K562 (cell line): ENCODE data around the gene DVL2. TPM values are rescaled to one million over a fixed set of nuclear protein-coding genes. Genes with fewer than 3 reads are reported as not detected.

Source experiments
- BHLHE40 ChIP-seq: IDR thresholded peaks from 2 replicates; pipeline ENCODE4 v1.6.1; 2011; ENCODE audit warnings: low read length, improper control_type of control experiment
- CREM ChIP-seq: IDR thresholded peaks from 2 replicates; pipeline ENCODE4 v1.6.1; 2014; ENCODE audit warnings: antibody characterized with exemption, low read depth
- CTCF ChIP-seq, 3 experiments: IDR thresholded peaks in 2 of 3; conservative IDR thresholded peaks in 1 of 3; 2 replicates each; pipeline ENCODE4 v1.5.1; 2011 to 2012; ENCODE audit warnings: low read length in 3 of 3, mild to moderate bottlenecking in 3 of 3, control low read depth in 2 of 3, improper control_type of control experiment in 1 of 3, inconsistent platforms in 1 of 3, low read depth in 1 of 3, mixed read lengths in 1 of 3, moderate library complexity in 1 of 3; ENCODE audit not compliant: insufficient read depth in 2 of 3
- CTCFL ChIP-seq: IDR thresholded peaks from 2 replicates; pipeline ENCODE4 v1.6.1; 2011; ENCODE audit warnings: borderline replicate concordance, low read depth, mild to moderate bottlenecking, moderate library complexity, low read length; ENCODE audit not compliant: insufficient read depth, poor library complexity, severe bottlenecking
- E2F5 ChIP-seq: sonication (generic); formaldehyde crosslinking; IDR thresholded peaks from 2 replicates; pipeline ENCODE4 v1.8.0; 2022; ENCODE audit warnings: mild to moderate bottlenecking, missing genetic modification reagents
- L3MBTL2 ChIP-seq: fragments of 450-650 bp; IDR thresholded peaks from 2 replicates; pipeline ENCODE4 v1.6.1; 2016; ENCODE audit warnings: mild to moderate bottlenecking, moderate library complexity
- LCOR ChIP-seq: sonication (generic); formaldehyde crosslinking; IDR thresholded peaks from 2 replicates; pipeline ENCODE4 v1.8.0; 2022; ENCODE audit warnings: mild to moderate bottlenecking, missing genetic modification reagents
- MAX ChIP-seq: sonication (generic); formaldehyde crosslinking; IDR thresholded peaks from 2 replicates; pipeline ENCODE4 v1.9.0; 2022; ENCODE audit warnings: mild to moderate bottlenecking, missing genetic modification reagents
- PHF8 ChIP-seq: fragments of 200-600 bp; sonication (generic); IDR thresholded peaks from 2 replicates; pipeline ENCODE4 v1.6.1; 2012; ENCODE audit warnings: mixed run types, mild to moderate bottlenecking, inconsistent platforms, low read length, moderate library complexity, borderline replicate concordance
- SMAD4 ChIP-seq: fragments of 250-450 bp; sonication (Bioruptor Pico); conservative IDR thresholded peaks from 2 replicates; pipeline ENCODE4 v1.8.0; 2021; ENCODE audit warnings: inconsistent platforms, mild to moderate bottlenecking, moderate library complexity
- TBP ChIP-seq: optimal IDR thresholded peaks from 2 replicates; pipeline ENCODE3; 2011; ENCODE audit warnings: low read depth, low read length, improper control_type of control experiment
- TEAD4 ChIP-seq, 2 experiments: sonication (generic) in 1 of 2; formaldehyde crosslinking in 1 of 2; IDR thresholded peaks; 2 replicates each; pipeline versions ENCODE4 v1.6.1 to v1.8.0; 2012 to 2022; ENCODE audit warnings: borderline replicate concordance in 1 of 2, inconsistent platforms in 1 of 2, low read length in 1 of 2, mild to moderate bottlenecking in 1 of 2, missing genetic modification reagents in 1 of 2
- XRCC5 ChIP-seq: fragments of 200-400 bp; formaldehyde crosslinking; IDR thresholded peaks from 2 replicates; pipeline ENCODE4 v1.6.1; 2017; ENCODE audit warnings: low read depth, mild to moderate bottlenecking, low read length
- ZFP91 ChIP-seq: sonication (generic); formaldehyde crosslinking; IDR thresholded peaks from 2 replicates; pipeline ENCODE4 v1.8.0; 2022; ENCODE audit warnings: mild to moderate bottlenecking, missing genetic modification reagents
- ZFPM2 ChIP-seq: fragments of 250-450 bp; sonication (Bioruptor Pico); IDR thresholded peaks from 2 replicates; pipeline ENCODE4 v1.5.1; 2022; ENCODE audit warnings: mild to moderate bottlenecking
- ZNF263 ChIP-seq: sonication (generic); formaldehyde crosslinking; IDR thresholded peaks from 2 replicates; pipeline ENCODE4 v1.8.0; 2022; ENCODE audit warnings: mild to moderate bottlenecking, missing genetic modification reagents, borderline replicate concordance
- ZSCAN29 ChIP-seq: fragments of 450-650 bp; IDR thresholded peaks from 2 replicates; pipeline ENCODE4 v1.6.1; 2017
- polyA plus RNA-seq, 8 experiments: library from polyadenylated mRNA; depleted of rRNA in 4 of 8; stranded (reverse) in 5 of 8; unstranded in 3 of 8; fragments of >200 nt; fragmentation: Nextera tagmentation in 2 of 8; fragmentation: Illumina TruSeq in 1 of 8; extraction: Ambion mirVana in 2 of 8; extraction: Trizol in 1 of 8; gene quantifications; 2 replicates each; pipeline versions ENCODE4 v1.2.1 to v1.2.3, GENCODE V29; 2011 to 2014; ENCODE audit warnings: inconsistent platforms in 1 of 8, missing spikeins in 1 of 8
- total RNA-seq, 7 experiments: library from RNA; depleted of rRNA in 6 of 7; stranded (reverse); fragments of >200 nt in 6 of 7; fragmentation: Illumina TruSeq in 2 of 7; extraction: Trizol in 2 of 7; gene quantifications; 2 replicates each; pipeline versions ENCODE4 v1.2.1 to v1.2.3, GENCODE V29; 2011 to 2021; ENCODE audit warnings: low replicate concordance in 1 of 7

DVL2 gene
- total and polyA plus RNA-seq, 9 of the 15 experiments (the other 6 are each of a cell fraction or from before 2014, with no cell fraction given), result 1.3 to 49.5 (median 24.3) TPM

GRCh38 chr17:7280519-7281073, 46.3 kb upstream of the DVL2 start (continued):
- TF ChIP-seq MAX (CRISPR knock-in tag) (peak; percentile 89), ZFPM2 (CRISPR knock-in tag) (no peak), L3MBTL2 (peak; percentile 74), TBP (peak; percentile 53), XRCC5 (peak; percentile 78; the same call in 1 of the 2 replicates), ZSCAN29 (peak; percentile 58; the same call in 1 of the 2 replicates), E2F5 (CRISPR knock-in tag) (0 out of 2 replicates have a peak, but pooled peaks have one; percentile 16), CTCFL (peak; percentile 52), ZNF263 (CRISPR knock-in tag) (peak; percentile 44; the same call in 1 of the 2 replicates), SMAD4 (peak; percentile 56; the same call in 1 of the 2 replicates), PHF8 (0 out of 2 replicates have a peak, but pooled peaks have one; percentile 17), ZFP91 (CRISPR knock-in tag) (0 out of 2 replicates have a peak, but pooled peaks have one; percentile 23), CREM (peak; percentile 26), LCOR (peak; percentile 87; the same call in 1 of the 2 replicates), BHLHE40 (0 out of 2 replicates have a peak, but pooled peaks have one; percentile 15), TEAD4 (IDR thresholded peaks at IDR 0.05; ENCODE audit: low read length) (0 out of 2 replicates have a peak, but pooled peaks have one; percentile 40), TEAD4 (CRISPR knock-in tag; IDR thresholded peaks at IDR 0.05; ENCODE audit: borderline replicate concordance) (no peak; the same call in 1 of the 2 replicates), CTCF (IDR thresholded peaks at IDR 0.05 in 2 of 3, conservative IDR thresholded peaks at IDR 0.05 in 1 of 3; ENCODE audit: insufficient read depth in 2 of 3, low read depth in 1 of 3, low read length in 3 of 3) (peak; percentile 93 to 95 (median 95))
